ENCODE data around the gene CYP26B1. TPM values are rescaled to one million over a fixed set of nuclear protein-coding genes. Genes with fewer than 3 reads are reported as not detected.

CYP26B1 gene
- polyA plus RNA-seq, 3 donors, result not detected

DNA sequence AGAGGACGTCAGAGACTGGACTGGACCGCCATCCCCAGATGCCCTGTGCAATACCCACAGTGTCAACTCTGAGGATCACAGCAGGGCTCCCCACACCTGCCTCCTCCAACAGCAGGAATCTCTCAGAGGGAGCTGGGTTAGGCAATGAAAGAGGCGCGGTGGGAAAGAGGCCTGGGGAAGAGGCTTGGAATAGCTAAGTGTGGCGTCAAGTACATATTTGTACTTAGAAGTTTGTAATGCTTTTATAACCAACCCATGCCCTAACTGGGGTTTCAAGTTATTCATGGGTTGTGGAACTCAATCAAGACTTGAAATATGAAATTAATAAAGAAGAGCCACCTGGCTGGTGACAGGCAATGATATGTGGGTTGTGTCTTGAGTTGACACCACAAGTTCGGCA lies 28.7 kb downstream of the CYP26B1 start:
- H3K9me3 Mint-ChIP-seq, result peaks cover 2 to 16% (median 9%) of the 10 kb centered on the region in 7 donors
- intact Hi-C loops (cut with micrococcal nuclease), result no loop called here
- no CpG with 5 or more reads among the region's 6 CpGs for WGBS (ENCODE audit: insufficient coverage)
- no peaks in the 10 kb centered on the region for H3K36me3 ChIP-seq (replicated peaks in 1 of 2; ENCODE audit: control insufficient read depth in 1 of 2, insufficient read depth in 2 of 2, low read length in 2 of 2)
- no peak overlapping the region for H3K4me3 Mint-ChIP-seq
- no peak overlapping the region for H3K27ac ChIP-seq (ENCODE audit: low read depth in 1 of 2, low read length in 2 of 2)
- TF ChIP-seq, protein P1, sequence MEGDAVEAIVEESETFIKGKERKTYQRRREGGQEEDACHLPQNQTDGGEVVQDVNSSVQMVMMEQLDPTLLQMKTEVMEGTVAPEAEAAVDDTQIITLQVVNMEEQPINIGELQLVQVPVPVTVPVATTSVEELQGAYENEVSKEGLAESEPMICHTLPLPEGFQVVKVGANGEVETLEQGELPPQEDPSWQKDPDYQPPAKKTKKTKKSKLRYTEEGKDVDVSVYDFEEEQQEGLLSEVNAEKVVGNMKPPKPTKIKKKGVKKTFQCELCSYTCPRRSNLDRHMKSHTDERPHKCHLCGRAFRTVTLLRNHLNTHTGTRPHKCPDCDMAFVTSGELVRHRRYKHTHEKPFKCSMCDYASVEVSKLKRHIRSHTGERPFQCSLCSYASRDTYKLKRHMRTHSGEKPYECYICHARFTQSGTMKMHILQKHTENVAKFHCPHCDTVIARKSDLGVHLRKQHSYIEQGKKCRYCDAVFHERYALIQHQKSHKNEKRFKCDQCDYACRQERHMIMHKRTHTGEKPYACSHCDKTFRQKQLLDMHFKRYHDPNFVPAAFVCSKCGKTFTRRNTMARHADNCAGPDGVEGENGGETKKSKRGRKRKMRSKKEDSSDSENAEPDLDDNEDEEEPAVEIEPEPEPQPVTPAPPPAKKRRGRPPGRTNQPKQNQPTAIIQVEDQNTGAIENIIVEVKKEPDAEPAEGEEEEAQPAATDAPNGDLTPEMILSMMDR (IDR thresholded peaks at IDR 0.05), result no peak
- no peaks in the 10 kb centered on the region for H3K9me3 ChIP-seq (replicated peaks in 1 of 2; ENCODE audit: control insufficient read depth in 1 of 2, insufficient read depth in 1 of 2, low read length in 2 of 2)
- H3K4me1 ChIP-seq (ENCODE audit: control insufficient read depth in 1 of 2, insufficient read depth in 2 of 2, low read length in 2 of 2), result no peaks in the 10 kb centered on the region
- H3K9ac ChIP-seq (ENCODE audit: insufficient read depth, low read length, poor library complexity, severe bottlenecking), result no peak overlapping the region
- DNase-seq, result no peak
- H3K4me3 ChIP-seq (replicated peaks in 1 of 3; ENCODE audit: low read depth in 2 of 3, low read length in 3 of 3), result no peak overlapping the region
- H3K4me1 Mint-ChIP-seq, result no peaks in the 10 kb centered on the region
- H4K20me1 ChIP-seq (ENCODE audit: insufficient read depth, low read length), result no peaks in the 10 kb centered on the region
- H3K27me3 ChIP-seq (ENCODE audit: control insufficient read depth in 2 of 2, insufficient read depth in 2 of 2, low read length in 2 of 2), result no peaks in the 10 kb centered on the region
- H3K79me2 ChIP-seq (ENCODE audit: insufficient read depth, low read length), result no peaks in the 10 kb centered on the region
- no peak overlapping the region for H2AFZ ChIP-seq (ENCODE audit: insufficient read depth, low read depth, low read length, poor library complexity, severe bottlenecking)
- no peak overlapping the region for H3K27ac Mint-ChIP-seq
- H3K4me2 ChIP-seq (replicated peaks; ENCODE audit: extremely low read depth, low read length, poor library complexity, severe bottlenecking), result no peak overlapping the region
- peaks cover 1 to 8% (median 2%) of the 10 kb centered on the region in 3 donors for H3K27me3 Mint-ChIP-seq (ENCODE audit: low read depth in 3 of 3)
- H3K36me3 Mint-ChIP-seq, result no peaks in the 10 kb centered on the region

DNA sequence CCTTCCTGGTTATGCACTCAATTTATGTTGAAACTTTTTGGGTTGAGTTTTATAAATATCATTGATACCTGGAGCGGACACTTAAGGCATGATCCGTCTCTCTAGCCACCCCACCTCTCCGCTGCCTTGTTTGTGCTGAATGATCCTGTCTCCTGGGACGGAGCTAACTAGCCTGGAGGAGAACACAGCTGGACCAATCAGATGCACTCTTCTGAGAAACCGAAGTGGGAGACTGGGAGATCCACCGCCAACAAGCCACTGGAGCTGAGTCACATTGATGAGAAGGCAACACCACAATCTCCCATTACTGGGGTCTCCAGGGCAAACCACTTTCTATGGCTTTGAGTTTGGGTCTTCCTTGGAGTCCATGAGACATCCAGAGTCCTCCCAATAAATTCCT lies 29.3 kb downstream of the CYP26B1 start:
- H3K9me3 ChIP-seq (replicated peaks in 1 of 2; ENCODE audit: control insufficient read depth in 1 of 2, insufficient read depth in 1 of 2, low read length in 2 of 2), result no peaks in the 10 kb centered on the region
- DNase-seq, result no peak
- no peaks in the 10 kb centered on the region for H4K20me1 ChIP-seq (ENCODE audit: insufficient read depth, low read length)
- peaks cover 0 to 6% (median 1%) of the 10 kb centered on the region in 3 donors for H3K27me3 Mint-ChIP-seq (ENCODE audit: low read depth in 3 of 3)
- 86% methylated on average over 3 of the region's 6 CpGs for WGBS (ENCODE audit: insufficient coverage)
- H3K9me3 Mint-ChIP-seq, result peaks cover 2 to 16% (median 9%) of the 10 kb centered on the region in 7 donors
- H3K4me1 Mint-ChIP-seq, result no peaks in the 10 kb centered on the region
- H3K4me1 ChIP-seq (ENCODE audit: control insufficient read depth in 1 of 2, insufficient read depth in 2 of 2, low read length in 2 of 2), result no peaks in the 10 kb centered on the region
- no peaks in the 10 kb centered on the region for H3K36me3 ChIP-seq (replicated peaks in 1 of 2; ENCODE audit: control insufficient read depth in 1 of 2, insufficient read depth in 2 of 2, low read length in 2 of 2)
- no peaks in the 10 kb centered on the region for H3K79me2 ChIP-seq (ENCODE audit: insufficient read depth, low read length)
- H3K9ac ChIP-seq (ENCODE audit: insufficient read depth, low read length, poor library complexity, severe bottlenecking), result no peak overlapping the region
- no peaks in the 10 kb centered on the region for H3K27me3 ChIP-seq (ENCODE audit: control insufficient read depth in 2 of 2, insufficient read depth in 2 of 2, low read length in 2 of 2)
- no peak overlapping the region for H3K4me2 ChIP-seq (replicated peaks; ENCODE audit: extremely low read depth, low read length, poor library complexity, severe bottlenecking)
- H3K27ac ChIP-seq (ENCODE audit: low read depth in 1 of 2, low read length in 2 of 2), result no peak overlapping the region
- intact Hi-C loops (cut with micrococcal nuclease), result no loop called here
- H3K36me3 Mint-ChIP-seq, result no peaks in the 10 kb centered on the region
- no peak overlapping the region for H3K4me3 Mint-ChIP-seq
- no peak overlapping the region for H3K4me3 ChIP-seq (replicated peaks in 1 of 3; ENCODE audit: low read depth in 2 of 3, low read length in 3 of 3)
- TF ChIP-seq, protein P1 (IDR thresholded peaks at IDR 0.05), result no peak
- H2AFZ ChIP-seq (ENCODE audit: insufficient read depth, low read depth, low read length, poor library complexity, severe bottlenecking), result no peak overlapping the region
- no peak overlapping the region for H3K27ac Mint-ChIP-seq
